ENCODE measurements around the gene PAPSS1. TPM values are rescaled to one million over a fixed set of nuclear protein-coding genes. Genes with fewer than 3 reads are reported as not detected.

Gene PAPSS1
- total RNA-seq, 1 donor from 2014 or later, result 33.0 TPM

DNA sequence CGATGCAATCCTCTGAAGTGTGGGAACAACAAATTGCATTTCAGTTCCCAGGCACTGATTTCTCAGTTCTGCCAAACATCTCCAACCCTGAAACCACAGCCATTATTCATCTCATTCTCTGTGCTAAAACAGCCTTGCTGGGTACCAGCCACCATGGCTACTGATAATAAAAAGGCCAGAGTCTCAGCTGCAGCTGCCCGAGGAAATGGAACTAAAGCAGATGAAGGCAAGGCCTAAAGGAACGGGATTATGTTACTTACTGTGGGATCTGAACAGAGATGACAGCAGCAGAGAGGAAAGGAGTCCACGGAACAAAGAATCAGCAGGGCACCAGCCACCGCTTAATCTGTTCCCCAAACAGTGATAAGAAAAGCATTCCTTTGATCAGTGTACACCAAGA lies 155.7 kb downstream of the PAPSS1 start:
- DNase-seq (ENCODE audit: low spot score), result no peak

Other genes with a start within 250 kb of the PAPSS1 start
- gene SGMS2, start 104.7 kb upstream of the PAPSS1 start, total RNA-seq, result 26.3 TPM
- gene CYP2U1, start 211.3 kb upstream of the PAPSS1 start, total RNA-seq, result 7.6 TPM

Measured in mesenteric fat pad (tissue), 1 donor.